Hepatocyte (in vitro differentiated cells): Measurements from ENCODE around the gene ACOT4. TPM values are rescaled to one million over a fixed set of nuclear protein-coding genes. Genes with fewer than 3 reads are reported as not detected.

Source experiments
- DNase-seq: peaks from one replicate; pipeline ENCODE4 v3.0.0-alpha.2; 2016; ENCODE audit warnings: low spot score
- H2AFZ ChIP-seq: fragments of 200-600 bp; sonication (generic); 2 replicates; pipeline ENCODE4 v1.6.0; 2016; ENCODE audit warnings: antibody characterized with exemption, mild to moderate bottlenecking
- H3K27ac ChIP-seq: fragments of 200-600 bp; sonication (generic); 2 replicates; pipeline ENCODE4 v1.5.1; 2016; ENCODE audit warnings: mild to moderate bottlenecking
- H3K27me3 ChIP-seq: fragments of 200-600 bp; sonication (generic); 2 replicates; pipeline ENCODE4 v1.6.1; 2016
- H3K36me3 ChIP-seq: fragments of 200-600 bp; sonication (generic); replicated peaks from 2 replicates; pipeline ENCODE4 v1.5.1; 2016; ENCODE audit warnings: low read depth; ENCODE audit not compliant: insufficient read depth
- H3K4me1 ChIP-seq: fragments of 200-600 bp; sonication (generic); 2 replicates; pipeline ENCODE4 v1.5.1; 2016; ENCODE audit warnings: mild to moderate bottlenecking, moderate library complexity; ENCODE audit not compliant: insufficient read depth
- H3K4me2 ChIP-seq: fragments of 200-600 bp; sonication (generic); 2 replicates; pipeline ENCODE4 v1.6.0; 2016
- H3K4me3 ChIP-seq: fragments of 200-600 bp; sonication (generic); 2 replicates; pipeline ENCODE4 v1.5.1; 2016; ENCODE audit warnings: mild to moderate bottlenecking
- H3K79me2 ChIP-seq: fragments of 200-600 bp; sonication (generic); 2 replicates; pipeline ENCODE4 v1.6.0; 2017; ENCODE audit warnings: mild to moderate bottlenecking
- H3K9me2 ChIP-seq: fragments of 200-600 bp; sonication (generic); replicated peaks from 2 replicates; pipeline ENCODE4 v1.6.0; 2017; ENCODE audit warnings: mild to moderate bottlenecking; ENCODE audit not compliant: insufficient read depth
- H3K9me3 ChIP-seq: fragments of 200-600 bp; sonication (generic); 2 replicates; pipeline ENCODE4 v1.5.1; 2016; ENCODE audit warnings: low read depth, mild to moderate bottlenecking
- H4K20me1 ChIP-seq: fragments of 200-600 bp; sonication (generic); 2 replicates; pipeline ENCODE4 v1.6.0; 2016; ENCODE audit warnings: mild to moderate bottlenecking; ENCODE audit not compliant: insufficient read depth, poor library complexity, severe bottlenecking
- EZH2 ChIP-seq: fragments of 200-600 bp; sonication (generic); IDR thresholded peaks from 2 replicates; pipeline ENCODE4 v1.6.1; 2016; ENCODE audit warnings: antibody characterized with exemption, mild to moderate bottlenecking, borderline replicate concordance
- EZH2phosphoT487 ChIP-seq: fragments of 200-600 bp; sonication (generic); IDR thresholded peaks from one replicate; pipeline ENCODE4 v1.6.1; 2018; ENCODE audit warnings: antibody characterized with exemption, mild to moderate bottlenecking, low read depth, moderate library complexity; ENCODE audit not compliant: unreplicated experiment, severe bottlenecking
- WGBS: methylation state at CpG from one replicate; pipeline ENCODE4 v1.1.6; 2016; ENCODE audit warnings: low lambda C conversion rate; ENCODE audit errors: missing lambda C conversion rate; 5-methylcytosine and 5-hydroxymethylcytosine counted together
- polyA plus RNA-seq: library from polyadenylated mRNA; unstranded; fragments of >200 nt; fragmentation: Nextera tagmentation; extraction: Ambion mirVana; gene quantifications from 2 replicates; pipeline ENCODE4 v1.2.1, GENCODE V29; 2016
- total RNA-seq: library from RNA; depleted of rRNA; stranded (reverse); fragments of >200 nt; gene quantifications from 2 replicates; pipeline ENCODE4 v1.2.3, GENCODE V29; 2014
- TF ChIP-seq, protein P1 (sequence below): fragments of 200-600 bp; sonication (generic); IDR thresholded peaks from 2 replicates; pipeline ENCODE4 v1.5.1; 2016; ENCODE audit warnings: antibody characterized with exemption, mild to moderate bottlenecking; ENCODE audit not compliant: poor library complexity

The ACOT4 gene
- total and polyA plus RNA-seq, 2 experiments from 2014 or later = 2.1 to 2.5 TPM

DNA sequence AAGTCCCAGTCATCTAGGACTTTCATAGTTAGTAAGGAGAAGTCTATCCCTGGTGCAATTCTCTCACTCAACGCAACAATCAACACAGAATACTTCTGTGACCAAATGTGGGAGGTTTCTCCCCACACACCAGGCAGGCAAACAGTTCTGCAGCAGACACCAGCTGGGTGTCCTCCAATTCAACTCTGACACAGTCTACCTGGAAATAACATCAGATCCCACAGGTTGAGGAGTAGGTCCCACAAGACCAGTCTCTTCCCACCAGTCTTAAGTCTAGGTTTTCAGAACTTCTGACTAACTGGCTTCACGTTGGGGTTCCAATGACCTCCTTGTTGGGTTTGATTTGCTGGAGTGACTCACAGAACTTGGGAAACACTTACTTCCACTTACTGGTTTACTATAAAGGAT lies 35.5 kb downstream of the ACOT4 start:
- 100% methylated on average over 2 of the region's 2 CpGs for WGBS
- Histone ChIP-seq H3K79me2 (no peaks in the 10 kb centered on the region), H3K4me1 (peaks cover 7% of the 10 kb centered on the region), H3K4me3 (no peak overlapping the region), H3K4me2 (no peak overlapping the region), H3K9me2 (no peaks in the 10 kb centered on the region), H3K9me3 (no peaks in the 10 kb centered on the region), H2AFZ (no peak overlapping the region), H3K27me3 (no peaks in the 10 kb centered on the region), H4K20me1 (no peaks in the 10 kb centered on the region), H3K36me3 (no peaks in the 10 kb centered on the region), H3K27ac (no peak overlapping the region)
- TF ChIP-seq EZH2phosphoT487 (no peak), EZH2 (no peak)
- TF ChIP-seq, protein P1, sequence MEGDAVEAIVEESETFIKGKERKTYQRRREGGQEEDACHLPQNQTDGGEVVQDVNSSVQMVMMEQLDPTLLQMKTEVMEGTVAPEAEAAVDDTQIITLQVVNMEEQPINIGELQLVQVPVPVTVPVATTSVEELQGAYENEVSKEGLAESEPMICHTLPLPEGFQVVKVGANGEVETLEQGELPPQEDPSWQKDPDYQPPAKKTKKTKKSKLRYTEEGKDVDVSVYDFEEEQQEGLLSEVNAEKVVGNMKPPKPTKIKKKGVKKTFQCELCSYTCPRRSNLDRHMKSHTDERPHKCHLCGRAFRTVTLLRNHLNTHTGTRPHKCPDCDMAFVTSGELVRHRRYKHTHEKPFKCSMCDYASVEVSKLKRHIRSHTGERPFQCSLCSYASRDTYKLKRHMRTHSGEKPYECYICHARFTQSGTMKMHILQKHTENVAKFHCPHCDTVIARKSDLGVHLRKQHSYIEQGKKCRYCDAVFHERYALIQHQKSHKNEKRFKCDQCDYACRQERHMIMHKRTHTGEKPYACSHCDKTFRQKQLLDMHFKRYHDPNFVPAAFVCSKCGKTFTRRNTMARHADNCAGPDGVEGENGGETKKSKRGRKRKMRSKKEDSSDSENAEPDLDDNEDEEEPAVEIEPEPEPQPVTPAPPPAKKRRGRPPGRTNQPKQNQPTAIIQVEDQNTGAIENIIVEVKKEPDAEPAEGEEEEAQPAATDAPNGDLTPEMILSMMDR = no peak
- DNase-seq = no peak

- DNase-seq = no peak
- TF ChIP-seq, protein P1 = no peak
- TF ChIP-seq EZH2phosphoT487 (no peak), EZH2 (no peak)
- 43% methylated on average over 10 of the region's 10 CpGs for WGBS
- no peaks in the 10 kb centered on the region for H4K20me1 ChIP-seq
- H3K4me1 ChIP-seq = peaks cover 7% of the 10 kb centered on the region
- H3K9me2 ChIP-seq = no peaks in the 10 kb centered on the region
- H3K27ac ChIP-seq = peak overlapping the region; percentile 41
- H3K79me2 ChIP-seq = no peaks in the 10 kb centered on the region
- no peaks in the 10 kb centered on the region for H3K36me3 ChIP-seq
- H3K27me3 ChIP-seq = no peaks in the 10 kb centered on the region
- peak overlapping the region; percentile 41 for H3K4me2 ChIP-seq
- H3K9me3 ChIP-seq = no peaks in the 10 kb centered on the region
- no peak overlapping the region for H3K4me3 ChIP-seq
- peak overlapping the region; percentile 56 for H2AFZ ChIP-seq
Observed at GRCh38 chr14:73630009-73630780, 38.5 kb downstream of the ACOT4 start.

DNA sequence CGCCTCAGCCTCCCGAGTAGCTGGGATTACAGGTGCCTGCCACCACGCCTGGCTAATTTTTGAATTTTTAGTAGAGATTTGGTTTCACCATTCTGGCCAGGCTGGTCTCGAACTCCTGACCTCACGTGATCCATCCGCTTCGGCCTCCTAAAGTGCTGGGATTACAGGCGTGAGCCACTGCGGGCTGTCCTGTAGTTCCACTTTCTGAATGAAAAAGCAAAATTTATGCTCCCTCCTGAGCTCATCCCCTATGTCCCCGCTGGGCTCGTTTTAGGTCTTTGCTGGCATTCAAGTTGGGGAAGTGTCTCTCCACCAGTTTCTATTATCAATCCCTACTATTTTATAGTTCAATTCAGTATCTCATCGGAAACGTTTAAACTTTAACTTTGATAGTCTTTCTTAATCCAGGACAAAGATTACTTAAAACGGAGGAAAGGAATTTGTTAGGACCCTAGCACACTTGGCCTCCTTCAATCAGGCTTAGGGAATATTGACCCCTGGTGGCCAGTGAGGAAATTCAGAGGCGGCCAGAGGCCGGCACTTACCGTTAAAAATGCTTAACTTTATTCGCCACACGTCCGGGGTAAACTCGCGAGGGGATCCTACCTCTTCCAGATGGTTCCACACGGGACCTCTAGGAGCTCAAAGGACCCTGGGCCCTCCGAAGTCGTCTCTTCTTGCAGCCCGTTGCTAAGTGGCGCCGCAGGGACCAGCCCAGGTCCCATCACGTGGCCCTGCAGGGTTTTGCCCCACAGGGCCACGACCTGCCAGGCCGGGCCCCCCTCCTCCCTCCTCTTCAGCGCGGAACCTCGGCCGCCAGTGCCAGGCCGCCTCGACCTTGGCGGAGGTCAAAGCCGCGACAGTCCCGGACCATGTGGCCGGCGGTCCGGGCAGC lies 41.7 kb downstream of the ACOT4 start:
- Histone ChIP-seq H3K9me2 (no peaks in the 10 kb centered on the region), H3K27ac (no peak overlapping the region), H3K36me3 (no peaks in the 10 kb centered on the region), H3K4me1 (peaks cover 7% of the 10 kb centered on the region), H3K79me2 (no peaks in the 10 kb centered on the region), H3K4me2 (peak overlapping the region; percentile 97), H2AFZ (peak overlapping the region; percentile 79), H3K27me3 (no peaks in the 10 kb centered on the region), H3K9me3 (no peaks in the 10 kb centered on the region), H3K4me3 (peak overlapping the region; percentile 31), H4K20me1 (no peaks in the 10 kb centered on the region)
- WGBS = 18% methylated on average over 42 of the region's 44 CpGs
- TF ChIP-seq EZH2phosphoT487 = no peak
- TF ChIP-seq, protein P1 = peak; percentile 89
- peak; percentile 81 for DNase-seq
